Stimulated activated naive CD8-positive, alpha-beta T cell treated with anti-CD3 and anti-CD28 coated beads, Interleukin-15, amount 100 ng/mL, for 72 hours (primary cell): Measurements from ENCODE around the gene SPRR1A.

Experiments used
- ATAC-seq: fragments of 150-1000 bp; cut with Tn5 transposase; 2 replicates; pipeline ENCODE4 v1.10.0; 2021; ENCODE audit warnings: mild to moderate bottlenecking, moderate library complexity
- DNase-seq, 2 donors: peaks; one replicate each; pipeline ENCODE4 v3.0.0; 2021 to 2022
- H3K27ac Mint-ChIP-seq, 2 donors: one replicate each; pipeline ENCODE4 v1.8.0; 2022; ENCODE audit warnings: mild to moderate bottlenecking in 2 of 2, mixed read lengths in 2 of 2, moderate library complexity in 2 of 2
- H3K27me3 Mint-ChIP-seq: one replicate; pipeline ENCODE4 v1.8.0; 2022; ENCODE audit warnings: mixed read lengths
- H3K4me1 Mint-ChIP-seq: one replicate; pipeline ENCODE4 v1.8.0; 2022; ENCODE audit warnings: mild to moderate bottlenecking, mixed read lengths
- H3K4me3 Mint-ChIP-seq, 2 donors: one replicate each; pipeline ENCODE4 v1.8.0; 2022; ENCODE audit warnings: mild to moderate bottlenecking in 2 of 2, mixed read lengths in 2 of 2, moderate library complexity in 1 of 2
- H3K9me3 Mint-ChIP-seq, 2 donors: one replicate each; pipeline ENCODE4 v1.8.0; 2022; ENCODE audit warnings: mixed read lengths in 2 of 2

Gene SPRR1A

GRCh38 chr1:152983743-152984142 is at the start of gene SPRR1A:
Gene SPRR1A, plus strand, starts transcription at chr1:152984081. Its CDS starts 1,150 bp downstream, at chr1:152985231.
- Mint-ChIP-seq H3K27me3 (peaks cover 41% of the 10 kb centered on the region), H3K4me1 (no peaks in the 10 kb centered on the region), H3K4me3 (no peak within 1 kb of the TSS), H3K27ac (no peak within 1 kb of the TSS), H3K9me3 (no peaks in the 10 kb centered on the region)
- DNase-seq: no peak
- ATAC-seq: no peak

GRCh38 chr1:152940614-152941013 is 43.3 kb upstream of the SPRR1A start:
- no peak overlapping the region for H3K27ac Mint-ChIP-seq
- no peak overlapping the region for H3K4me3 Mint-ChIP-seq
- no peak for DNase-seq
- no peak for ATAC-seq
- no peaks in the 10 kb centered on the region for H3K4me1 Mint-ChIP-seq
- H3K9me3 Mint-ChIP-seq: no peaks in the 10 kb centered on the region
- H3K27me3 Mint-ChIP-seq: peaks cover 16% of the 10 kb centered on the region

GRCh38 chr1:152941037-152941711 is 42.7 kb upstream of the SPRR1A start:
- no peak for DNase-seq
- ATAC-seq: no peak
- Mint-ChIP-seq H3K9me3 (no peaks in the 10 kb centered on the region), H3K27me3 (peaks cover 16% of the 10 kb centered on the region), H3K4me3 (no peak overlapping the region), H3K4me1 (no peaks in the 10 kb centered on the region), H3K27ac (no peak overlapping the region)

- no peak overlapping the region for H3K27ac Mint-ChIP-seq
- H3K4me1 Mint-ChIP-seq: no peaks in the 10 kb centered on the region
- no peaks in the 10 kb centered on the region for H3K9me3 Mint-ChIP-seq
- peaks cover 24% of the 10 kb centered on the region for H3K27me3 Mint-ChIP-seq
- DNase-seq: no peak
- ATAC-seq: no peak
- no peak overlapping the region for H3K4me3 Mint-ChIP-seq
Observed at GRCh38 chr1:152942161-152942560, 41.7 kb upstream of the SPRR1A start.

- DNase-seq (no peak), ATAC-seq (no peak)
- H3K4me1 Mint-ChIP-seq: no peaks in the 10 kb centered on the region
- H3K27me3 Mint-ChIP-seq: peaks cover 12% of the 10 kb centered on the region
- no peak overlapping the region for H3K27ac Mint-ChIP-seq
- no peaks in the 10 kb centered on the region for H3K9me3 Mint-ChIP-seq
- no peak overlapping the region for H3K4me3 Mint-ChIP-seq
Observed at GRCh38 chr1:152946248-152946647, 37.6 kb upstream of the SPRR1A start.

- no peaks in the 10 kb centered on the region for H3K9me3 Mint-ChIP-seq
- peaks cover 12% of the 10 kb centered on the region for H3K27me3 Mint-ChIP-seq
- DNase-seq: no peak
- no peak within 1 kb of the TSS for H3K4me3 Mint-ChIP-seq
- no peak for ATAC-seq
- H3K4me1 Mint-ChIP-seq: no peaks in the 10 kb centered on the region
- no peak within 1 kb of the TSS for H3K27ac Mint-ChIP-seq
Observed at GRCh38 chr1:152946651-152947256, 37.1 kb upstream of the SPRR1A start, which contains the start of gene SPRR5. Gene SPRR5, plus strand, starts transcription at chr1:152947206. Its CDS starts 1,349 bp downstream, at chr1:152948555.

- no peaks in the 10 kb centered on the region for H3K9me3 Mint-ChIP-seq
- H3K4me3 Mint-ChIP-seq: no peak overlapping the region
- ATAC-seq (no peak), DNase-seq (no peak)
- H3K27ac Mint-ChIP-seq: no peak overlapping the region
- H3K4me1 Mint-ChIP-seq: no peaks in the 10 kb centered on the region
- H3K27me3 Mint-ChIP-seq: peaks cover 8% of the 10 kb centered on the region
Observed at GRCh38 chr1:152951711-152952110, 32.2 kb upstream of the SPRR1A start.

- Mint-ChIP-seq H3K27me3 (no peaks in the 10 kb centered on the region), H3K9me3 (no peaks in the 10 kb centered on the region), H3K27ac (no peak overlapping the region), H3K4me3 (no peak overlapping the region), H3K4me1 (no peaks in the 10 kb centered on the region)
- no peak for ATAC-seq
- no peak for DNase-seq
Observed at GRCh38 chr1:152953761-152954160, 30.1 kb upstream of the SPRR1A start.

GRCh38 chr1:152954436-152954835 is 29.4 kb upstream of the SPRR1A start:
- DNase-seq (no peak), ATAC-seq (no peak)
- Mint-ChIP-seq H3K4me3 (no peak overlapping the region), H3K9me3 (no peaks in the 10 kb centered on the region), H3K27ac (no peak overlapping the region), H3K27me3 (no peaks in the 10 kb centered on the region), H3K4me1 (no peaks in the 10 kb centered on the region)

GRCh38 chr1:152957561-152957960 is 26.3 kb upstream of the SPRR1A start:
- Mint-ChIP-seq H3K27ac (no peak overlapping the region), H3K27me3 (peaks cover 16% of the 10 kb centered on the region), H3K4me3 (no peak overlapping the region), H3K9me3 (no peaks in the 10 kb centered on the region), H3K4me1 (no peaks in the 10 kb centered on the region)
- no peak for DNase-seq
- no peak for ATAC-seq

GRCh38 chr1:152959273-152959672 is 24.6 kb upstream of the SPRR1A start:
- DNase-seq (no peak), ATAC-seq (no peak)
- Mint-ChIP-seq H3K27ac (no peak overlapping the region), H3K27me3 (peaks cover 16% of the 10 kb centered on the region), H3K4me1 (no peaks in the 10 kb centered on the region), H3K9me3 (no peaks in the 10 kb centered on the region), H3K4me3 (no peak overlapping the region)

- Mint-ChIP-seq H3K27me3 (peaks cover 16% of the 10 kb centered on the region), H3K4me1 (no peaks in the 10 kb centered on the region), H3K27ac (no peak overlapping the region), H3K4me3 (no peak overlapping the region), H3K9me3 (no peaks in the 10 kb centered on the region)
- ATAC-seq: no peak
- DNase-seq: no peak
Observed at GRCh38 chr1:152959801-152960451, 24.0 kb upstream of the SPRR1A start.

- Mint-ChIP-seq H3K27me3 (peaks cover 16% of the 10 kb centered on the region), H3K27ac (no peak overlapping the region), H3K9me3 (no peaks in the 10 kb centered on the region), H3K4me3 (no peak overlapping the region), H3K4me1 (no peaks in the 10 kb centered on the region)
- ATAC-seq (no peak), DNase-seq (no peak)
Observed at GRCh38 chr1:152960452-152961044, 23.3 kb upstream of the SPRR1A start.

GRCh38 chr1:152961226-152961891 is 22.5 kb upstream of the SPRR1A start:
- H3K9me3 Mint-ChIP-seq: no peaks in the 10 kb centered on the region
- H3K4me3 Mint-ChIP-seq: no peak overlapping the region
- H3K27ac Mint-ChIP-seq: no peak overlapping the region
- H3K27me3 Mint-ChIP-seq: peaks cover 16% of the 10 kb centered on the region
- no peak for ATAC-seq
- no peaks in the 10 kb centered on the region for H3K4me1 Mint-ChIP-seq
- no peak for DNase-seq

- Mint-ChIP-seq H3K27ac (no peak overlapping the region), H3K27me3 (peaks cover 16% of the 10 kb centered on the region), H3K4me1 (no peaks in the 10 kb centered on the region), H3K4me3 (no peak overlapping the region), H3K9me3 (no peaks in the 10 kb centered on the region)
- DNase-seq (no peak), ATAC-seq (no peak)
Observed at GRCh38 chr1:152962876-152963415, 20.9 kb upstream of the SPRR1A start.
